ENCODE measurements around the gene EPS8L3.
A peak's percentile ranks its signal among the peaks of the same experiment; 100 is the strongest.
"Not testable (repeated sequence)": the region's sequence is repeated elsewhere in the genome, so short reads cannot be mapped to it uniquely, and the experiment has no call there.

Gene EPS8L3

GRCh38 chr1:109712321-109712864, 51.3 kb downstream of the EPS8L3 start:
- in situ Hi-C loops (cut with HindIII; ENCODE audit: low pct_unique_long_range_greater_than_20kb, low sequenced_read_pairs): no loop called here
- DNase-seq (ENCODE audit: low read depth in 1 of 2, low spot score in 1 of 2): no peak
- no peak for TF ChIP-seq JUND (IDR thresholded peaks at IDR 0.05; ENCODE audit: low read depth)

- in situ Hi-C loops (cut with HindIII; ENCODE audit: low pct_unique_long_range_greater_than_20kb, low sequenced_read_pairs): not testable (repeated sequence)
Measured at GRCh38 chr1:109711593-109712320, 52.0 kb downstream of the EPS8L3 start, which contains the start of gene GSTM5. Gene GSTM5 (plus strand): TSS chr1:109712251. CDS start chr1:109712313, 62 bp downstream.

GRCh38 chr1:109709822-109710221, 53.9 kb downstream of the EPS8L3 start:
- in situ Hi-C loops (cut with HindIII; ENCODE audit: low pct_unique_long_range_greater_than_20kb, low sequenced_read_pairs); DNase-seq (ENCODE audit: low read depth in 1 of 2, low spot score in 1 of 2): not testable (repeated sequence)

More at GRCh38 chr1:109711593-109712320, 52.0 kb downstream of the EPS8L3 start, which contains the start of gene GSTM5:
- DNase-seq (ENCODE audit: low read depth in 1 of 2, low spot score in 1 of 2): not testable (repeated sequence)

- DNase-seq (ENCODE audit: low read depth in 1 of 2, low spot score in 1 of 2); in situ Hi-C loops (cut with HindIII; ENCODE audit: low pct_unique_long_range_greater_than_20kb, low sequenced_read_pairs): not testable (repeated sequence)
Measured at GRCh38 chr1:109708949-109709348, 54.8 kb downstream of the EPS8L3 start.

- peak in 1 of 2 experiments; percentile 90 for DNase-seq (ENCODE audit: low read depth in 1 of 2, low spot score in 1 of 2)
- in situ Hi-C loops (cut with HindIII; ENCODE audit: low pct_unique_long_range_greater_than_20kb, low sequenced_read_pairs): no loop called here
- no peak for TF ChIP-seq JUND (IDR thresholded peaks at IDR 0.05; ENCODE audit: low read depth)
Measured at GRCh38 chr1:109705411-109705810, 58.3 kb downstream of the EPS8L3 start.

- DNase-seq (ENCODE audit: low read depth in 1 of 2, low spot score in 1 of 2): peak in 1 of 2 experiments; percentile 34
- no peak for TF ChIP-seq JUND (IDR thresholded peaks at IDR 0.05; ENCODE audit: low read depth)
- in situ Hi-C loops (cut with HindIII; ENCODE audit: low pct_unique_long_range_greater_than_20kb, low sequenced_read_pairs): no loop called here
Measured at GRCh38 chr1:109704173-109704572, 59.5 kb downstream of the EPS8L3 start.

- DNase-seq (ENCODE audit: low read depth in 1 of 2, low spot score in 1 of 2); in situ Hi-C loops (cut with HindIII; ENCODE audit: low pct_unique_long_range_greater_than_20kb, low sequenced_read_pairs): not testable (repeated sequence)
Measured at GRCh38 chr1:109702940-109703339, 60.8 kb downstream of the EPS8L3 start.
